ENCODE results near the gene TMIGD1. TPM values are rescaled to one million over a fixed set of nuclear protein-coding genes. Genes with fewer than 3 reads are reported as not detected.

Gene TMIGD1, protein sequence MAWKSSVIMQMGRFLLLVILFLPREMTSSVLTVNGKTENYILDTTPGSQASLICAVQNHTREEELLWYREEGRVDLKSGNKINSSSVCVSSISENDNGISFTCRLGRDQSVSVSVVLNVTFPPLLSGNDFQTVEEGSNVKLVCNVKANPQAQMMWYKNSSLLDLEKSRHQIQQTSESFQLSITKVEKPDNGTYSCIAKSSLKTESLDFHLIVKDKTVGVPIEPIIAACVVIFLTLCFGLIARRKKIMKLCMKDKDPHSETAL
- 100 to 1,000 TPM in 3 of 4 donors, 1 to 10 TPM in 1; 5.0 to 684 (median 290) TPM for total RNA-seq

DNA sequence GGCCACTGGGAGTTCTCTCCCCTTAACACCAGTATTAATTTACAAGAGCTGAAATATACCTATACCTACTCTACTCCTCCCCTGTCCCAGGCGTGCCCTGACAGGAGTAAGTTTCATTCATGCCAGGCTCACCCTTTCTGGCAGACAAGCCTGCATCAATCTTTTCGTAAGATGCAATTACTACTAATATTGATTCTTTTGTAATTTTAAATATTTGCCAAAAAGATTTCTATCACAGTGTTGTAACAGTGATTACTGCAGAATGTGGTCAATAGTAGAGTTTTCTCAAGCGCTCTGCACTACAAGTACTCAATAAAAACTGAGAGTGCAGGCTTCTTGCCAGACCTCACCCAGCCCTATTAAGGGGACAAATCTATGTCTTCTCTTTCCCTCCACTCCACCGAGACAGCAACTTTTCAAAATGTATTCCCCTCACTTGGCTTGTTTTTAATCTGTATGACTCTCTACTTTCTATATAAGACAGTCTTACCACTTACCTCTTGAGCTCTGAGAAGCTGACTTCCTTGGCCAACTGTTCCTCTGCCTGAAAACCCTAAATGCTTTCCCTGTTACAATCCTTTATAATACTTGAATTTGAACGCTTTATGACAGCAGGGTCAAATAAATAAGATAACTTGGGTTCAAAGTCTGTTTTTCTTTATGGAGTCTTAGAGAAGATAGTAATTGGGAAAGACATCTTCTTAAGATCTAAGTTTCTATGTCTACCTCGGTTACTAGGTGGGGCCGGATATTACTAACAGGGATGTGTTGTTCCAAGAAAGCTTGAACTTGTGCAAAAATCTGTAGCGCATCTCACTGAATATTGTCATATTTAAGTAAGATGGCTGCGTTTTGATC, at the start of gene TMIGD1:
Gene TMIGD1, minus strand, starts transcription at position 555 of the 858 bp plus-strand sequence. CDS start 1,924 bp downstream, outside the sequence.
- peak within 1 kb of the TSS in 3 of 4 donors; percentile 58 to 70 (median 65) for H3K27ac ChIP-seq
- no peaks in the 10 kb centered on the region for H3K9me3 ChIP-seq
- peaks cover 0 to 5% (median 2%) of the 10 kb centered on the region in 4 donors for H3K4me1 ChIP-seq
- peak within 1 kb of the TSS in 3 of 4 donors; percentile 19 to 50 (median 41) for H3K4me3 ChIP-seq
- no peak for DNase-seq
- no peaks in the 10 kb centered on the region for H3K36me3 ChIP-seq
- TF ChIP-seq CTCF (IDR thresholded peaks at IDR 0.05) = no peak
- peak; percentile 43 to 53 for TF ChIP-seq POLR2A (IDR thresholded peaks at IDR 0.05)
- H3K27me3 ChIP-seq = no peaks in the 10 kb centered on the region

DNA sequence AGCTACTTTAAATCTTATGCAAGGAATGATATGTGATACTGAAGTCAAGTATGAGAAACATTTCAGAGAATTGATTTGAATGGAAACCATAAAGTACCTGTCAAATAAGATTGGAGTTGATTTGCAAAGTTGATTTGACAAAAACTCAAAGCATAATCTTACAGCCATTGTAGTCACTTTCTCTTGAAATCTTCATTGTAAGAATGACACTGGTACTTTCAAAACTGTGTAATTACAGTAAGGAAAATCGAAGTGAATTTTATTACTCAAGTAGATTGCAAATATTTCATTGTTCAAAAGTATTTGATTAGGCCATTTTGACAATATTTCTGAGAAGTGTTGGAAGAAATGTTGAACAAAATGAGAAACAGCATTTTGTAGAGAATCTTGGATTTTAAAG, 48.5 kb upstream of the TMIGD1 start:
- H3K27me3 ChIP-seq = no peaks in the 10 kb centered on the region
- peaks cover 0 to 40% (median 3%) of the 10 kb centered on the region in 4 donors for H3K4me1 ChIP-seq
- no peaks in the 10 kb centered on the region for H3K9me3 ChIP-seq
- no peak overlapping the region for H3K27ac ChIP-seq
- no peak overlapping the region for H3K4me3 ChIP-seq
- TF ChIP-seq POLR2A (IDR thresholded peaks at IDR 0.05) = no peak
- no peak for TF ChIP-seq CTCF (IDR thresholded peaks at IDR 0.05)
- peaks cover 0 to 19% (median 0%) of the 10 kb centered on the region in 3 donors for H3K36me3 ChIP-seq
- no peak for DNase-seq

DNA sequence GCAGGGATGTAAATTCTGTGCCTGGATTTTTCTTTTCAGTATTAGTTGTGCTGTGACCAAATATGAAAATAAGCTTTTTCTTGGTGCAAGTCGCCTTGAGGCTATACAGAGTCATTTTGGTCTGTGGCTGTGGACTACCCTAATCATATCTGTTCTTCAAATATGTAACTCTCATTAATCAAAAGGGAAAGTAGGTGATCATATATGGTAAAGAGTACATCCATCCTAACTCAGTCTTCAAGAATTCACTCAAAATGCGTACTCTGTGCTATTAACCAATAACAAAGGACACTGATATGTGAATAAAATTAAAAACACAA, 47.4 kb upstream of the TMIGD1 start:
- Histone ChIP-seq H3K4me1 (peaks cover 0 to 40% (median 3%) of the 10 kb centered on the region in 4 donors), H3K27ac (no peak overlapping the region), H3K27me3 (no peaks in the 10 kb centered on the region), H3K4me3 (peak overlapping the region in 2 of 4 donors; percentile 85 to 90), H3K36me3 (peaks cover 0 to 11% (median 0%) of the 10 kb centered on the region in 3 donors), H3K9me3 (no peaks in the 10 kb centered on the region)
- TF ChIP-seq POLR2A (IDR thresholded peaks at IDR 0.05) (no peak), CTCF (IDR thresholded peaks at IDR 0.05) (no peak)
- no peak for DNase-seq

- peak overlapping the region in 3 of 4 donors; percentile 85 to 95 (median 90) for H3K4me3 ChIP-seq
Observed at GRCh38 chr17:30380643-30381339, 46.9 kb upstream of the TMIGD1 start.

More at GRCh38 chr17:30380643-30381339, 46.9 kb upstream of the TMIGD1 start:
- no peak for TF ChIP-seq POLR2A (IDR thresholded peaks at IDR 0.05)
- TF ChIP-seq CTCF (IDR thresholded peaks at IDR 0.05) = no peak
- peaks cover 0 to 40% (median 3%) of the 10 kb centered on the region in 4 donors for H3K4me1 ChIP-seq
- H3K36me3 ChIP-seq = peaks cover 0 to 6% (median 0%) of the 10 kb centered on the region in 3 donors
- no peak for DNase-seq
- H3K27me3 ChIP-seq = no peaks in the 10 kb centered on the region
- no peak overlapping the region for H3K27ac ChIP-seq
- no peaks in the 10 kb centered on the region for H3K9me3 ChIP-seq
